DND-41 (cell line): Measurements from ENCODE around the gene SPRYD3.

Source experiments
- ATAC-seq: fragments of 200-7000 bp; cut with Tn5 transposase; 3 replicates; pipeline ENCODE4 v1.9.1; 2021; ENCODE audit warnings: low read depth; ENCODE audit not compliant: insufficient read depth
- DNase-seq: peaks from one replicate; pipeline ENCODE4 v3.0.0-alpha.2; 2020
- H2AFZ ChIP-seq: 2 replicates; pipeline ENCODE4 v1.6.0; 2012; ENCODE audit warnings: low read depth, low read length
- H3K27ac ChIP-seq: 2 replicates; pipeline ENCODE4 v1.5.1; 2012; ENCODE audit warnings: low read length, inconsistent platforms
- H3K27me3 ChIP-seq: fragments of 200-600 bp; sonication (generic); 2 replicates; pipeline ENCODE4 v1.6.0; 2012; ENCODE audit warnings: low read length, mild to moderate bottlenecking, inconsistent platforms; ENCODE audit not compliant: insufficient read depth, poor library complexity
- H3K36me3 ChIP-seq: 2 replicates; pipeline ENCODE4 v1.5.1; 2012; ENCODE audit warnings: low read length, inconsistent platforms; ENCODE audit not compliant: insufficient read depth
- H3K4me1 ChIP-seq: 2 replicates; pipeline ENCODE4 v1.5.1; 2012; ENCODE audit warnings: mild to moderate bottlenecking, low read length; ENCODE audit not compliant: insufficient read depth
- H3K4me2 ChIP-seq: 2 replicates; pipeline ENCODE4 v1.6.0; 2012; ENCODE audit warnings: mild to moderate bottlenecking, moderate library complexity, low read length, inconsistent platforms; ENCODE audit not compliant: insufficient read depth
- H3K4me3 ChIP-seq, 2 experiments: fragments of 200-600 bp in 1 of 2; shearing (Covaris generic) in 1 of 2; 2 replicates each; pipeline ENCODE4 v1.5.1; 2012 to 2016; ENCODE audit warnings: inconsistent platforms in 2 of 2, low read length in 2 of 2, mild to moderate bottlenecking in 2 of 2, low read depth in 1 of 2, moderate library complexity in 1 of 2
- H3K79me2 ChIP-seq: 2 replicates; pipeline ENCODE4 v1.6.0; 2012; ENCODE audit warnings: low read length, inconsistent platforms; ENCODE audit not compliant: insufficient read depth
- H3K9ac ChIP-seq: 2 replicates; pipeline ENCODE4 v1.6.0; 2012; ENCODE audit warnings: low read depth, mild to moderate bottlenecking, inconsistent platforms, low read length, moderate library complexity
- H3K9me3 ChIP-seq: 2 replicates; pipeline ENCODE4 v1.5.1; 2012; ENCODE audit warnings: low read length, moderate library complexity, mild to moderate bottlenecking, inconsistent platforms; ENCODE audit not compliant: insufficient read depth, severe bottlenecking
- H4K20me1 ChIP-seq: 2 replicates; pipeline ENCODE4 v1.6.0; 2012; ENCODE audit warnings: low read length; ENCODE audit not compliant: insufficient read depth
- CTCF ChIP-seq: IDR thresholded peaks from 2 replicates; pipeline ENCODE4 v1.5.1; 2012; ENCODE audit warnings: borderline replicate concordance, low read length, moderate library complexity, mild to moderate bottlenecking; ENCODE audit not compliant: poor library complexity, severe bottlenecking; ENCODE audit errors: extremely low read depth
- EZH2 ChIP-seq: IDR thresholded peaks from 3 replicates; pipeline ENCODE4 v1.6.1; 2012; ENCODE audit warnings: borderline replicate concordance, low read depth, mild to moderate bottlenecking, moderate library complexity, low read length, inconsistent platforms; ENCODE audit not compliant: severe bottlenecking

SPRYD3 gene

GRCh38 chr12:53050426-53051057 is 28.6 kb downstream of the SPRYD3 start:
- no peaks in the 10 kb centered on the region for H3K9me3 ChIP-seq
- H3K9ac ChIP-seq: no peak overlapping the region
- no peak overlapping the region for H3K4me2 ChIP-seq
- H3K79me2 ChIP-seq: no peaks in the 10 kb centered on the region
- H3K36me3 ChIP-seq: no peaks in the 10 kb centered on the region
- H3K27me3 ChIP-seq: peaks cover 8% of the 10 kb centered on the region
- peaks cover 18% of the 10 kb centered on the region for H3K4me1 ChIP-seq
- H3K27ac ChIP-seq: no peak overlapping the region
- ATAC-seq: no peak
- DNase-seq: no peak
- TF ChIP-seq EZH2: no peak
- no peak overlapping the region for H2AFZ ChIP-seq
- no peaks in the 10 kb centered on the region for H4K20me1 ChIP-seq
- no peak overlapping the region for H3K4me3 ChIP-seq

GRCh38 chr12:53049571-53050318 is 29.4 kb downstream of the SPRYD3 start, which contains the start of gene TNS2:
TNS2 (plus strand) TSS chr12:53050065; CDS start chr12:53050186, 121 bp downstream.
- Histone ChIP-seq H3K36me3 (no peaks in the 10 kb centered on the region), H3K4me2 (no peak within 1 kb of the TSS), H3K79me2 (no peaks in the 10 kb centered on the region), H2AFZ (no peak within 1 kb of the TSS), H3K4me3 (no peak within 1 kb of the TSS), H3K9me3 (no peaks in the 10 kb centered on the region), H4K20me1 (no peaks in the 10 kb centered on the region), H3K9ac (no peak within 1 kb of the TSS), H3K27ac (no peak within 1 kb of the TSS), H3K27me3 (peaks cover 8% of the 10 kb centered on the region), H3K4me1 (peaks cover 18% of the 10 kb centered on the region)
- no peak for TF ChIP-seq CTCF
- no peak for TF ChIP-seq EZH2
- ATAC-seq (no peak), DNase-seq (no peak)

DNA sequence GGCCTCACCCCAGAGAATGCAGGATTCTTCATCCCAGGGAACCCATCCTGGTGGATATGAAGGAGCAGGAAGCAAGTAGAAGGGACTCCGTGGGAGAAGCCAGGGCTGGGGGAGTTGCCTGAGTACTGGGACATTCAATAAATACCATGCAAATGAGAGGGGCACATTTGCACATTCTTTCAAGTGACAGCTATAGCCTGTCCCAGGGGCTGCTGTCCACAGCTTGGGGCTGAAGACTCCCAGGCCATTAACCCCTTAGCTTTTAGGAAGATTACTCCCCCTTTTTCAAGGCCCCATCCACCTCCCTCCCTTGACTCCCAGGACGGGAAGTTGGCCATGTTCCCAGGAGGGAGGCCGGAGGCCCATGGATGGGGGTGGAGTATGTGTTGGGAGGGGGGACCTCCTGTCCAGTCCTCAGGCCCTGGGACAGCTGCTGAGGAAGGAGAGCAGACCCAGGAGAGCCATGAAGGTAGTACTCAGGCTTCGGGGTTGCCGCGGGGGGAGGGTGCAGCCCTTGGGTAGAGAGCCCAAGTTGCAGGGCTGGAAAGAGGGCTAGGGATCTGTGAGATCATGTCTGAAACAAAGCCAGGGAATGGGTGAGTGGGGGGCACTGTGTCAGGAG is 30.3 kb downstream of the SPRYD3 start:
- Histone ChIP-seq H4K20me1 (no peaks in the 10 kb centered on the region), H2AFZ (no peak overlapping the region), H3K9ac (no peak overlapping the region), H3K36me3 (no peaks in the 10 kb centered on the region), H3K4me3 (no peak overlapping the region), H3K27ac (no peak overlapping the region), H3K4me2 (no peak overlapping the region), H3K9me3 (no peaks in the 10 kb centered on the region), H3K4me1 (peaks cover 18% of the 10 kb centered on the region), H3K27me3 (peaks cover 8% of the 10 kb centered on the region), H3K79me2 (no peaks in the 10 kb centered on the region)
- no peak for TF ChIP-seq EZH2
- no peak for TF ChIP-seq CTCF
- ATAC-seq: no peak
- DNase-seq: no peak
